Upper lobe of left lung (tissue), 6 donors: ENCODE data around the gene ALCAM. TPM values are rescaled to one million over a fixed set of nuclear protein-coding genes. Genes with fewer than 3 reads are reported as not detected.

Experiments used
- ATAC-seq, 2 donors: fragments of 200-7000 bp; cut with Tn5 transposase; one replicate each; pipeline ENCODE4 v1.9.1; 2022; ENCODE audit warnings: mild to moderate bottlenecking in 2 of 2, moderate library complexity in 2 of 2; ENCODE audit not compliant: low FRiP score in 2 of 2
- DNase-seq, 2 donors: peaks; one replicate each; pipeline ENCODE4 v3.0.0-alpha.2; 2019 to 2020
- H3K27ac ChIP-seq, 4 donors: fragments of 200-600 bp; sonication (generic); one replicate each; pipeline ENCODE4 v1.5.1; 2016 to 2019
- H3K27me3 ChIP-seq, 4 donors: fragments of 200-600 bp; sonication (generic); one replicate each; pipeline ENCODE4 v1.5.1; 2017 to 2019
- H3K36me3 ChIP-seq, 4 donors: fragments of 200-600 bp; sonication (generic); one replicate each; pipeline ENCODE4 v1.5.1; 2016 to 2019
- H3K4me1 ChIP-seq, 4 donors: fragments of 200-600 bp; sonication (generic); one replicate each; pipeline ENCODE4 v1.5.1; 2018 to 2019
- H3K4me3 ChIP-seq, 4 donors: fragments of 200-600 bp; sonication (generic); one replicate each; pipeline ENCODE4 v1.5.1; 2017 to 2019; ENCODE audit warnings: mild to moderate bottlenecking in 2 of 4, moderate library complexity in 1 of 4
- H3K9me3 ChIP-seq, 4 donors: fragments of 200-600 bp; sonication (generic); one replicate each; pipeline ENCODE4 v1.5.1; 2018 to 2019
- EP300 ChIP-seq, 4 donors: sonication (generic); formaldehyde crosslinking; IDR thresholded peaks; one replicate each; pipeline ENCODE4 v1.5.1; 2017; ENCODE audit warnings: antibody characterized with exemption in 4 of 4, control low read depth in 2 of 4
- POLR2A ChIP-seq, 4 donors: fragments of 450-650 bp; IDR thresholded peaks; one replicate each; pipeline ENCODE4 v1.5.1; 2016 to 2017; ENCODE audit warnings: antibody characterized with exemption in 4 of 4, mild to moderate bottlenecking in 2 of 4
- POLR2AphosphoS5 ChIP-seq, 2 donors: sonication (generic); formaldehyde crosslinking; IDR thresholded peaks; one replicate each; pipeline ENCODE4 v1.5.1; 2017; ENCODE audit warnings: antibody characterized with exemption in 2 of 2
- WGBS, 2 donors: methylation state at CpG; one replicate each; pipeline ENCODE4 v1.1.5; 2017 to 2018; 5-methylcytosine and 5-hydroxymethylcytosine counted together
- total RNA-seq, 6 donors: library from RNA; depleted of rRNA in 4 of 6; stranded (reverse); fragments of >200 nt in 4 of 6; gene quantifications; one replicate each; pipeline versions ENCODE4 v1.1.0 to v1.2.1, GENCODE V29; 2016 to 2021
- TF ChIP-seq, protein P1 (sequence below), 6 experiments: fragments of 450-650 bp in 4 of 6; fragments of 200-600 bp in 2 of 6; sonication (generic) in 2 of 6; IDR thresholded peaks; one replicate each; pipeline ENCODE4 v1.5.1; 2016 to 2019; ENCODE audit warnings: antibody characterized with exemption in 6 of 6
- donor health status: DM: no; HTN: no; CAD: no; lungs with moderate emphysema.
- donor health status: DM: no; HTN: yes; CAD: no; lungs with severe emphysema.

Gene ALCAM
- total RNA-seq, 6 donors from 2014 or later: 129 to 390 (median 186) TPM

DNA sequence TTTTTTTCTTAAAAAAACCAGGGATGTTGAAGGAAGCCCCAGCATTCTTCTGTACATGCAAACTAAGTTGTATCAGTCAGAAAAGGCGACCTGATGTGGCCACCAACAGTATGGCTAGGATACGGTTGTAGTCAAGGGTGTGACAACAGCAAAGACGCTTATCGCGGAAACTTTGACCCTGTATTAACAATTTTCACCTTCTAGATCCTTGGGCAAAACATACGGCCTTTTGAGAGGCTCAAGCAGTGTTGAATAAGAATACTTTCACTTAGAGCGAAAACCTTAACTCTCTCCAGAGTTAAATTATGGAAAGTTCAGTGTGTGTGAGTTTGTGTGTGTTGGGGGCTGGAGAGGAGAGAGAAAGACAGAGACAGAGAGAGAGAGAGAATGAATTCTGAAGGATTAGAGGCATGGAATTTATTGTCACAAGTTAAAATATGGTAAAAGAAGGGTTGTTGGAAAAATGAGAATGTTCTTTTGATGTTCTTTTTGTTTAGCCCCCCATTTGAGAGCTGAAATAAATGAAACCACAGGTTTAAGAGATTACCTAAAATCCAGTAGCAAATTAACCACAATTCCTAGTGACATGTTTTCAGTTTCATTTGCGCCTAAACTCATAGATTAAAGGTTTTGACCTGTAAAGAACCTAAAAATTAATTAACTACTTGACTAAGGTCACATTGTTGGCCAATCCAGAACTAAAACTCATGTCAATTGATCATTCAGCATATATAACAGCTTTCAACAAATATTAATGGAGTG lies 9.2 kb downstream of the ALCAM start:
- ATAC-seq (no peak), DNase-seq (no peak)
- Histone ChIP-seq H3K9me3 (no peaks in the 10 kb centered on the region), H3K36me3 (no peaks in the 10 kb centered on the region), H3K4me1 (peaks cover 0 to 7% (median 0%) of the 10 kb centered on the region in 4 donors), H3K27me3 (no peaks in the 10 kb centered on the region), H3K4me3 (no peak overlapping the region), H3K27ac (no peak overlapping the region)
- TF ChIP-seq EP300 (IDR thresholded peaks at IDR 0.05) (no peak), POLR2AphosphoS5 (IDR thresholded peaks at IDR 0.05) (no peak), POLR2A (IDR thresholded peaks at IDR 0.05) (no peak)
- TF ChIP-seq, protein P1, sequence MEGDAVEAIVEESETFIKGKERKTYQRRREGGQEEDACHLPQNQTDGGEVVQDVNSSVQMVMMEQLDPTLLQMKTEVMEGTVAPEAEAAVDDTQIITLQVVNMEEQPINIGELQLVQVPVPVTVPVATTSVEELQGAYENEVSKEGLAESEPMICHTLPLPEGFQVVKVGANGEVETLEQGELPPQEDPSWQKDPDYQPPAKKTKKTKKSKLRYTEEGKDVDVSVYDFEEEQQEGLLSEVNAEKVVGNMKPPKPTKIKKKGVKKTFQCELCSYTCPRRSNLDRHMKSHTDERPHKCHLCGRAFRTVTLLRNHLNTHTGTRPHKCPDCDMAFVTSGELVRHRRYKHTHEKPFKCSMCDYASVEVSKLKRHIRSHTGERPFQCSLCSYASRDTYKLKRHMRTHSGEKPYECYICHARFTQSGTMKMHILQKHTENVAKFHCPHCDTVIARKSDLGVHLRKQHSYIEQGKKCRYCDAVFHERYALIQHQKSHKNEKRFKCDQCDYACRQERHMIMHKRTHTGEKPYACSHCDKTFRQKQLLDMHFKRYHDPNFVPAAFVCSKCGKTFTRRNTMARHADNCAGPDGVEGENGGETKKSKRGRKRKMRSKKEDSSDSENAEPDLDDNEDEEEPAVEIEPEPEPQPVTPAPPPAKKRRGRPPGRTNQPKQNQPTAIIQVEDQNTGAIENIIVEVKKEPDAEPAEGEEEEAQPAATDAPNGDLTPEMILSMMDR (IDR thresholded peaks at IDR 0.05): no peak
- WGBS, 2 donors: 87 to 92% methylated on average over 8 of the region's 8 CpGs

GRCh38 chr3:105377716-105378115 lies 11.0 kb downstream of the ALCAM start:
- H3K36me3 ChIP-seq: no peaks in the 10 kb centered on the region
- peaks cover 0 to 6% (median 0%) of the 10 kb centered on the region in 4 donors for H3K4me1 ChIP-seq
- H3K9me3 ChIP-seq: no peaks in the 10 kb centered on the region
- H3K4me3 ChIP-seq: no peak overlapping the region
- ATAC-seq (no peak), DNase-seq (no peak)
- 80 to 92% methylated on average over 2 of the region's 2 CpGs for WGBS, 2 donors
- no peak overlapping the region for H3K27ac ChIP-seq
- no peaks in the 10 kb centered on the region for H3K27me3 ChIP-seq
- TF ChIP-seq POLR2A (IDR thresholded peaks at IDR 0.05): no peak
- TF ChIP-seq, protein P1 (IDR thresholded peaks at IDR 0.05): no peak
- no peak for TF ChIP-seq EP300 (IDR thresholded peaks at IDR 0.05)
- no peak for TF ChIP-seq POLR2AphosphoS5 (IDR thresholded peaks at IDR 0.05)

GRCh38 chr3:105385179-105385578 lies 18.5 kb downstream of the ALCAM start:
- Histone ChIP-seq H3K27ac (no peak overlapping the region), H3K4me3 (no peak overlapping the region), H3K36me3 (no peaks in the 10 kb centered on the region), H3K9me3 (peaks cover 0 to 5% (median 0%) of the 10 kb centered on the region in 4 donors), H3K4me1 (peaks cover 4 to 11% (median 7%) of the 10 kb centered on the region in 4 donors), H3K27me3 (no peaks in the 10 kb centered on the region)
- 95 to 96% methylated on average over 2 of the region's 2 CpGs for WGBS, 2 donors
- TF ChIP-seq POLR2AphosphoS5 (IDR thresholded peaks at IDR 0.05) (no peak), EP300 (IDR thresholded peaks at IDR 0.05) (no peak), POLR2A (IDR thresholded peaks at IDR 0.05) (no peak)
- TF ChIP-seq, protein P1 (IDR thresholded peaks at IDR 0.05): no peak
- DNase-seq: no peak
- no peak for ATAC-seq

DNA sequence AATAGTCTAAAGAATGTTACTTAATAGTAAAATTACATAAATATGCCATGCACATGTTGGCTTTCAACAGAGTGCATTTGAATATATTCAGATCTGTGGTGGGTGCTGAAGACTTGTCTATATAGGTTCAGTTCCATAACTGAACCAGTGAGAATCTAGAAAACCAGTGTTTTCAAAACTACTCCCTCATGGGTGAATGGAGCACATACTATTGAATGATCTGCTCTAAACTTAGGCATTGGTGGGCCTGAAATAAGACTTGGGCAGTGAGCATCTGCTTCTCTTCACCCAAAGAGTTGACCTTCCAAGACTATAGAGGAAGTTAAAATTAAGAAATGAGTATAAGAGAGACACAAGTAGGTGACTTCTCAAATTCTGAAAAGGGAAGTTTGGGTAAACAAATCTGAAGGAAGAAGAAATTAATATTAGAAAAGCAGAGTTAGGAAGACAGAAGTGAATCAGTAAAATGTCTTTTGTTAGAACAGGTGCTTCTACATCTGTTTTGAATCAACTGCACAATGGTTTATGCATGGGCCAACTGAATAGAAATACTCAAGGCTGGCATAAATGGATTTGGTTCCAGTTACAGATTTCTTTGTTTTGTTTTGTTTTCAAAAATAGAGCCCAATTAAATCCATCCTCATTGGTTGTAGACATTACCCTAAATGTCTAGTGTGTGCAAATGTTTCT lies 19.3 kb downstream of the ALCAM start:
- DNase-seq: no peak
- TF ChIP-seq, protein P1 (IDR thresholded peaks at IDR 0.05): no peak
- TF ChIP-seq EP300 (IDR thresholded peaks at IDR 0.05): no peak
- TF ChIP-seq POLR2A (IDR thresholded peaks at IDR 0.05): no peak
- TF ChIP-seq POLR2AphosphoS5 (IDR thresholded peaks at IDR 0.05): no peak
- peak overlapping the region in 1 of 4 donors; percentile 32 for H3K27ac ChIP-seq
- H3K36me3 ChIP-seq: no peaks in the 10 kb centered on the region
- H3K4me3 ChIP-seq: no peak overlapping the region
- peaks cover 4 to 11% (median 7%) of the 10 kb centered on the region in 4 donors for H3K4me1 ChIP-seq
- H3K9me3 ChIP-seq: peaks cover 0 to 5% (median 4%) of the 10 kb centered on the region in 4 donors
- no peaks in the 10 kb centered on the region for H3K27me3 ChIP-seq
- peak in 1 of 2 donors; percentile 21 for ATAC-seq
